ENCODE measurements around the gene EPS15. TPM values are rescaled to one million over a fixed set of nuclear protein-coding genes. Genes with fewer than 3 reads are reported as not detected.

The EPS15 gene
- total and polyA plus RNA-seq, 2 of the 13 experiments (the other 11 are each of a cell fraction or from before 2014, with no cell fraction given): 14.3 to 19.3 TPM

DNA sequence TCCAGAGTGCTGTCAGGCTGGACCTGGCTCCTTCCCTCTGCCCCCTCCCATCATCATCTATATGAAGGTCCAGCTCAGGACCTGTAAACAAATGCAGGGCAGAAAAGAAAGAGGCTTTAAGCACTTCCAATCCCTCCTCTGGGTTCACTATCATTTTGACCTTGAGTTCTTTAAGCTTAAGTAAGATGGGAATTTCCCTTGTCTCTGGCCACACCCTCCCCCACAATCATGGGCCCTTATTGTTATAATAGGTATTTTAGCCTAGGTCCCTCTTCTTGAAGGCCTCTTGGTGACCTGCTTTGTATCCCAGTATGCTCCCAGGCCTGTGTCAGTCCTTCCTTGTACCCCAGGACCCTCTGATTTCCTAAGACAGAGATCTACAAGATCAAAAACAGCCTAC, 45.1 kb upstream of the EPS15 start:
- H3K4me1 ChIP-seq (ENCODE audit: insufficient read depth, low read length): peaks cover 16% of the 10 kb centered on the region
- POLR2A ChIA-PET: no interaction called here

More for the DNA sequence above, 45.1 kb upstream of the EPS15 start:
- DNase-seq (ENCODE audit: low spot score) (no peak), FAIRE-seq (no peak), ATAC-seq (no peak)
- Histone ChIP-seq H4K20me1 (ENCODE audit: insufficient read depth, low read length) (no peaks in the 10 kb centered on the region), H3K27ac (ENCODE audit: extremely low read length, insufficient read depth, low read length) (no peak overlapping the region), H3K4me2 (ENCODE audit: low read depth, low read length) (no peak overlapping the region), H3K36me3 (replicated peaks in 1 of 2; ENCODE audit: control insufficient read depth in 1 of 2, insufficient read depth in 2 of 2, low read length in 2 of 2) (no peaks in the 10 kb centered on the region), H3K4me3 (replicated peaks in 1 of 3; ENCODE audit: insufficient read depth in 1 of 3, low read depth in 2 of 3, low read length in 3 of 3) (no peak overlapping the region), H3K9me3 (ENCODE audit: low read length) (no peaks in the 10 kb centered on the region), H3K9ac (ENCODE audit: insufficient read depth, low read depth, low read length) (no peak overlapping the region), H2AFZ (ENCODE audit: low read length) (no peak overlapping the region), H3K27me3 (ENCODE audit: control insufficient read depth in 1 of 2, insufficient read depth in 2 of 2, low read length in 2 of 2) (0 out of 5 replicates have a peak, but pooled peaks cover 0 to 3% of the 10 kb centered on the region in 2 experiments), H3K79me2 (ENCODE audit: insufficient read depth, low read length) (no peaks in the 10 kb centered on the region)
- BruUV-seq (replicated peaks): no TSS peak
- 0 out of 2 replicates have a peak, but pooled peaks have one; percentile 19 for TF ChIP-seq ZNF281 (CRISPR knock-in tag; IDR thresholded peaks at IDR 0.05; ENCODE audit: borderline replicate concordance)
- no peak for TF ChIP-seq ELF3 (CRISPR knock-in tag; IDR thresholded peaks at IDR 0.05)
- peak; percentile 98 for TF ChIP-seq RELA (CRISPR knock-in tag; IDR thresholded peaks at IDR 0.05)
- TF ChIP-seq ZKSCAN5 (CRISPR knock-in tag; IDR thresholded peaks at IDR 0.05): no peak
- in situ Hi-C loops (cut with HindIII; ENCODE audit: extremely low pct_ligation_motif_present, low pct_unique_long_range_greater_than_20kb): no loop called here
- intact Hi-C loops (cut with micrococcal nuclease; ENCODE audit: unreplicated experiment): no loop called here
- CTCF ChIA-PET (ENCODE audit: low intra/inter-chr PET ratio, low total read pairs): no interaction called here
